B cell (primary cell): Measurements from ENCODE around the gene HBB.
"Not testable (repeated sequence)": the region's sequence is repeated elsewhere in the genome, so short reads cannot be mapped to it uniquely, and the experiment has no call there.

Experiments
- CTCF ChIP-seq: fragments of 200-600 bp; IDR thresholded peaks from one replicate; pipeline ENCODE4 v1.8.0; 2022; ENCODE audit warnings: antibody characterized with exemption, mild to moderate bottlenecking
- EZH2 ChIP-seq: IDR thresholded peaks from 2 replicates; pipeline ENCODE4 v1.6.1; 2012; ENCODE audit warnings: borderline replicate concordance, low read depth, mild to moderate bottlenecking, moderate library complexity, low read length; ENCODE audit not compliant: insufficient read depth, poor library complexity, severe bottlenecking

- not testable (repeated sequence) for TF ChIP-seq CTCF, EZH2
Measured at GRCh38 chr11:5253440-5253839, 26.6 kb upstream of the HBB start.
